Stromal cell of bone marrow (primary cell): ENCODE measurements around the gene RETN.
"Not testable (repeated sequence)": the region's sequence is repeated elsewhere in the genome, so short reads cannot be mapped to it uniquely, and the experiment has no call there.

ENCODE experiments used
- DNase-seq: peaks from one replicate; pipeline ENCODE4 v3.0.0-alpha.2; 2012; ENCODE audit warnings: low read depth

The RETN gene

GRCh38 chr19:7637374-7638256 is 31.2 kb upstream of the RETN start:
- DNase-seq, result no peak

DNA sequence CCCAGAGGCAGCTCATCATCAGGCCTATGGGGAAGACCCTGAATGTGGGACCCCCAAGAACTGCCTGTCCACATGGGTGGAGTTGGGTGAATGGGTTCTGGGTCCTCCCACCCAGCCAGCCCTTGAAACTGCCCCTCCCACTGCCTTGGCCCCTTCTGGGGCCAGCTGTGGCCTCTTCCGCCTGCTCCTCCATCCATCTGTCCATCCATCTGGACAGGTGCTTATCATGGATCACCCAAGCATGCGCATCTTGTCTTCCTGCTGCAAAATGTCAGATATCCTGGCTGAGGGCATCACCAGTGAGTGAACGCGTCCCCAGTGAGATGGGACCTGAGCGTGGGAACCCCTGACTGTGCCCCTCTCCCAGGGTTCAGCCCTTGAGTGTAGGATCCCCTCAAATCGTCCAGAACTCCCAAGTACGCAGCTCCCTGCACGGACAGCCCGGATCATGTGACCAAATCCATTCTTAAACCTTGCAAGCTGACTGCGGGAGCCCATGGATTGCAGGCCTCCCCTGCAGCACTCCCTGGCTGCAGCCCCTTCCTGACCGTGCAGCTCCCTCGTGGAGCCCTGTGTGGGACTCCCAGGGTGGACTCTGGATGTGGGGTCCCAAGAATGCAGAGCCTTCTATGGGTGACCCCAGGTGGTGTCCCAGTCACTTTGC is 29.9 kb upstream of the RETN start:
- no peak for DNase-seq

- DNase-seq, result no peak
Observed at GRCh38 chr19:7639863-7640348, 28.9 kb upstream of the RETN start.

- DNase-seq, result no peak
Observed at GRCh38 chr19:7640803-7641202, 28.0 kb upstream of the RETN start.

DNA sequence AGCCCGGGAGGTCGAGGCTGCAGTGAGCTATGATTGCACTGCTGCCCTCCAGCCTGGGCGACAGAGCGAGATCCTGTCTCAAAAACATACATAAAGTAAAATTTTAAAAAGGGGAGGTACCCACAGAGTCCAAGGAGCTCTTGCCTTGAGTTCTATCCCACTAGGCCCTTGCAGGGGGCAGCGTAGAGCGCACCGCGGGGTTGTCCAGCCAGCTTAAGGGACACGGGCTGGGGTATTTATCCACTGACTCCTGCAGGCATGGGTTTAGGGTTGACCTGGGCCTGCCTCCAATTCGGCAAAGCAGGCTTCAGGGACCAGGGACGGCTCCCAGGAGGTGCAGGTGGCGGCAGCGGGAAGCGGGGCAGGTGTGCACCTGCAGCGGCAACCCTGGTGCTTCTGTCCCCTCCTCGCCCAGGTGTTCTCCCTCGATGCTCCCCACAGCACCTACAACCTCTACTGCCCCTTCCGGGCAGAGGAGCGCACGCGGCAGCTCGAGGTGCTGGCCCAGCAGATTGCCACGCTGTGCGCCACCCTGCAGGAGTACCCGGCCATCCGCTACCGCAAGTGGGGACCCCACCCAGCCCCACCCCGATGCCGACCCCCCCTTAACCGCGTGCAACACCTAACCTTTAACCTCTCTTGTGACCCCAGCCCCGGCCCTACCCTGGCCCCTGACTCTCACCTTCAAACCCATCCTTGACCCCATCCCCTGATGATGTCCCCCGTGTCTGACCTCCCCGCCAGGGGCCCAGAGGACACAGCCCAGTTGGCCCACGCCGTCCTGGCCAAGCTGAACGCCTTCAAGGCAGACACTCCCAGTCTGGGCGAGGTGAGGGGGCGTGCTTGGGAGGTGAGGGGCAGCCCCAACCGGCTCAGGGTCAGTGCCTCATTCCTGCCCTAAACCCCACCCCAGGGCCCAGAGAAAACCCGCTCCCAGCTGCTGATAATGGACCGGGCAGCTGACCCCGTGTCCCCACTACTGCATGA is 27.3 kb upstream of the RETN start:
- no peak for DNase-seq

GRCh38 chr19:7642295-7643030 is 26.4 kb upstream of the RETN start:
- no peak for DNase-seq

- DNase-seq, result no peak
Observed at GRCh38 chr19:7643031-7643415, 25.8 kb upstream of the RETN start.

DNA sequence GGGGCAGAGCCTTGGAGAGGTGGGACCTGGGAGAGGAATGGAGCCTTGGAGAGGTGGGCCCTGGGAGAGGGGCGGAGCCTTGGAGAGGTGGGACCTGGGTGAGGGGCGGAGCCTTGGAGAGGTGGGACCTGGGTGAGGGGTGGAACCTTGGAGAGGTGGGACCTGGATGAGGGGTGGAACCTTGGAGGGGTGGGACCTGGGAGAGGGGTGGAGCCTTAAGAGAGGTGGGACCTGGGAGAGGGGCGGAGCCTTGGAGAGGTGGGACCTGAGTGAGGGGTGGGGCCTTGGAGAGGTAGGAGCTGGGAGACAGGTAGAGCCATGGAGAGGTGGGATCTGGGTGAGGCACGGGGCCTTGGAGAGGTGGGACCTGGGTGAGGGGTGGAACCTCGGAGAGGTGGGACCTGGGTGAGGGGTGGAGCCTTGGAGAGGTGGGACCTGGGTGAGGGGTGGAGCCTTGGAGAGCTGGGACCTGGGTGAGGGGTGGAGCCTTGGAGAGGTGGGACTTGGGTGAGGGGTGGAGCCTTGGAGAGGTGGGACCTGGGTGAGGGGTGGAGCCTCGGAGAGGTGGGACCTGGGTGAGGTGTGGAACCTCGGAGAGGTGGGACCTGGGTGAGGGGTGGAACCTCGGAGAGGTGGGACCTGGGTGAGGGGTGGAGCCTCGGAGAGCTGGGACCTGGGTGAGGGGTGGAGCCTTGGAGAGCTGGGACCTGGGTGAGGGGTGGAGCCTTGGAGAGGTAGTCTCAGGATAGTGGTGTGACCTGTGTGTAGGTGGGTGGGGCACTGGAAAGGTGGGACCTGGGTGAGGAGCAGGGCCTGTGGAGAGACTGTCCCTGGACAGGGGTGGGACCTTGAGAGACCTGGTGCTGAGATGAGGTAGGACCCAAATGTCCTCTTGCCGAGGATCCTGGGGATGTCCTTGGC is 25.0 kb upstream of the RETN start:
- DNase-seq, result not testable (repeated sequence)

- no peak for DNase-seq
Observed at GRCh38 chr19:7644550-7644877, 24.3 kb upstream of the RETN start.

DNA sequence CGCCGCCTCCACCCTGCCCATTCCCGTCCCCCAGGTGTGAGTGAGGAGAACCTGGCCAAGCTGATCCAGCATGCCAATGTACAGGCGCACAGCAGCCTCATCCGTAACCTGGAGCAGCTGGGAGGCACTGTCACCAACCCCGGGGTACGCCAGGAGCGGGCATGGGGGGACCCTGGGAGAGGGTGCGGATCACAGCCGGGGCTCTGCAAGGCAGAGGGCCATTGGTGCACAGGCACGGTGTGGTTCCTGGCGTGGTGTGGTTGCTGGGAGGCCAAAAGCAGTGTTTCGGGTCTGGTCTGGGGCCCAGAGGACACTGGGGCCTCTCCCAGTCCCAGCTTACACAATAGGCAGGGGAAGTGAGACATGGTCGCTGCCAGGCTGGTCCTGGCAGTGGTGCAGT is 23.7 kb upstream of the RETN start:
- no peak for DNase-seq

DNA sequence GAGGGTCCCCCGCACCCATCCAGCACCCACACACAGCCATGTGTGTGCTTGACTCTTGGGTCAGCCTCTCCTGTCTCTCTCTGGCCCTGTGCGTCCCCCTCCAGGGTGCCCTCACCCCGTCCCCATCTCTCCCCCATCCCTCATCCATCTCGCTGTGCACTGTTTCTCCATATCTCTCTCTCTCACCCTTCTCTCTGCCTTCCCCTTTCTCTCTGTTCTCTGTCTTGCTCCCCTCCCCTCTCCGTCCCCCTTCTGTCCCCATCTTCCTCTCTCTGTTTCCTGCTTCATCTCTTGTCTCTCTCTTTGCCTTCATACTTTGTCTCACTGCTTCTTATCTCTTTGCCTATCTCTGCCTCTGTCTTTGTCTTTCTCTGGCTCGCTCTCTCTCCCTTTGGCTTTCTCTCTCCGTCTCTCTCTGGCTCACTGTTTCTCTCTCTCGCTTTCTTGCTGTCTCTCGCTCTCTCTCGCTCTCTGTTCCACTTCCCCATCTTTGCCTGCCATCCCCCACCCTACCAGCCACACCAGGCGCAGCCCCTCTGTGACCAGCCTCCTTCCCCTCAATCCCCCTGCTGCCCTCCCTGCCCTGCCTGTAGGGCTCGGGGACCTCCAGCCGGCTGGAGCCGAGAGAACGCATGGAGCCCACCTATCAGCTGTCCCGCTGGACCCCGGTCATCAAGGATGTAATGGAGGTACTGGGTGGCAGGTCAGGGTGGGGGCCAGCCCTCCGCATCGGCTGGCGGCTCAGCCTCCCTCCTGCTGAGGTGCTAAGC is 23.0 kb upstream of the RETN start:
- DNase-seq, result no peak

DNA sequence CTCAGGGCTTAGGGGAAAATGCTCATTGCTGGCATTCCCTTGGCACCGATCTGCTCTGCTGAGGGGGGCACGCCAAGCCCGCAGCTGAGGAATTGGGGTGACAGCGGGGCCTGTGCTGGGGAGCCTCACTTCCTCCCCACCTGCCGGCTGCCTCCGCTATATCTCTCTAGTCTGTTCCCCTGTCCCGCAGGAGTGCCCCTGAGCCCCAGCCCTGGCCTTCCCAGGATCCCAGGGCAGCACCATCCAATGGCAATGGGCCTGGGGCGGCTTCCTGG is 22.5 kb upstream of the RETN start:
- DNase-seq, result no peak

DNA sequence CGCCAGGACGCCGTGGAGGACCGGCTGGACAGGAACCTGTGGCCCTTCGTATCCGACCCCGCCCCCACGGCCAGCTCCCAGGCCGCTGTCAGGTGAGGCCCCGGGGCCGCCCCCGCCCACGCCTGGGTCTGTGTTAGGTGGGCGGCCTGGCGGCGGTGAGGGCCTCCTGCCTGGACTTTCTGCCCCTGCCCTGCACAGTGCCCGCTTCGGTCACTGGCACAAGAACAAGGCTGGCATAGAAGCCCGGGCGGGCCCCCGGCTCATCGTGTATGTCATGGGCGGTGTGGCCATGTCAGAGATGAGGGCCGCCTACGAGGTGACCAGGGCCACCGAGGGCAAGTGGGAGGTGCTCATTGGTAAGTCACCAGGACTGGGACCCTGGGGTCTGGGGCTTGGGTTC is 21.7 kb upstream of the RETN start:
- DNase-seq, result no peak

DNA sequence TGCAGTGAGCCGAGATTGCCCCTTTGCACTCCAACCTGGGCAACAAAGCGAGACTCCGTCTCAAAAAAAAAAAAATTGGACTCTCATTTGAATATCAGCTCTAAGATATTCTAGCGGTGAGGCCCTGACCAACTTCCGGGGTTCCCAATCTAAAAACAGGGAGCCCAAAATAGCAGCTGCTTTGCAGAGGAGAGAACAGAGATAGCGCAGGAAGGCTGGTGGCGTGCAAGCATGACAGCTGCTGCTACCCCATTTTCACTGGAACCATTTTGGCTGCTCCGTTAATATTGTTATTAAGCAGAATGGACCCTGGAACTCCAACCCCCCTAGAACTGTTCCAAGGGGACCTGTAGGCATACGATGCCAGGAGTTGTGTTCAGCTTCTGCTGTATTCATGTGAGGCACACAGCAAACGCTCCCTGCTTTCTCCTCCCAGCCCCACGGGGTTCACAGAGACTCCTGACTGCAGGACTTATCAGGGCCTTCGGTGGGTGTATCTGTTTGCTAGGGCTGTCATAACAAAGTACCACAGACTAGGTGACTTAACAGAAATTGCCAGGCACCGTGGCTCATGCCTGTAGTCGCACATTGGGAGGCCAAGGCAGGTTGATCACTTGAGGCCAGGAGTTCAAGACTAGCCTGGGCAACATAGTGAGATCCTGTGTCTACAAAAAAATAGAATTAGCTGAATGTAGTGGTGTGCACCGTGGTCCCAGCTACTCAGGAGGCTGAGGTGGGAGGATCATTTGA is 20.4 kb upstream of the RETN start:
- no peak for DNase-seq

- no peak for DNase-seq
Observed at GRCh38 chr19:7650148-7650547, 18.7 kb upstream of the RETN start.

GRCh38 chr19:7652061-7652641 is 16.7 kb upstream of the RETN start:
- peak; percentile 42 for DNase-seq

- no peak for DNase-seq
Observed at GRCh38 chr19:7654401-7654800, 14.4 kb upstream of the RETN start.

GRCh38 chr19:7655581-7655980 is 13.3 kb upstream of the RETN start:
- DNase-seq, result no peak
